Transverse colon (tissue), 4 donors: Measurements from ENCODE around the gene ME1. TPM values are rescaled to one million over a fixed set of nuclear protein-coding genes. Genes with fewer than 3 reads are reported as not detected.

ENCODE experiments used
- DNase-seq: peaks from one replicate; pipeline ENCODE4 v3.0.0-alpha.2; 2019
- H3K27ac ChIP-seq, 4 donors: fragments of 200-600 bp; sonication (generic); 2 replicates each; pipeline ENCODE4 v1.5.1; 2016 to 2018; ENCODE audit warnings: inconsistent platforms in 4 of 4
- H3K27me3 ChIP-seq: fragments of 200-600 bp; sonication (generic); 2 replicates; pipeline ENCODE4 v1.5.1; 2017; ENCODE audit warnings: inconsistent platforms
- H3K36me3 ChIP-seq, 4 donors: fragments of 200-600 bp; sonication (generic); 2 replicates each; pipeline ENCODE4 v1.5.1; 2017 to 2019; ENCODE audit warnings: inconsistent platforms in 4 of 4
- H3K4me1 ChIP-seq, 4 donors: fragments of 200-600 bp; sonication (generic); 2 replicates each; pipeline ENCODE4 v1.5.1; 2017 to 2020; ENCODE audit warnings: inconsistent platforms in 4 of 4
- H3K4me3 ChIP-seq, 4 donors: fragments of 200-600 bp; sonication (generic); 1 replicate in 1 of 4; 2 replicates in 3 of 4; pipeline versions ENCODE4 v1.5.1 to v1.6.1; 2017 to 2019; ENCODE audit warnings: inconsistent platforms in 4 of 4
- H3K9me3 ChIP-seq, 2 donors: fragments of 200-600 bp; sonication (generic); 2 replicates each; pipeline ENCODE4 v1.5.1; 2017 to 2019; ENCODE audit warnings: inconsistent platforms in 2 of 2
- EP300 ChIP-seq: sonication (generic); formaldehyde crosslinking; IDR thresholded peaks from one replicate; pipeline ENCODE4 v1.6.1; 2017; ENCODE audit warnings: antibody characterized with exemption, low read depth
- POLR2A ChIP-seq: fragments of 450-650 bp; IDR thresholded peaks from one replicate; pipeline ENCODE4 v1.6.1; 2016; ENCODE audit warnings: antibody characterized with exemption, mild to moderate bottlenecking, moderate library complexity
- POLR2AphosphoS5 ChIP-seq, 3 donors: sonication (generic); formaldehyde crosslinking; IDR thresholded peaks; one replicate each; pipeline ENCODE4 v1.6.1; 2016; ENCODE audit warnings: antibody characterized with exemption in 3 of 3
- WGBS, 2 donors: methylation state at CpG; one replicate each; pipeline ENCODE4 v1.1.5; 2018; ENCODE audit warnings: low coverage in 1 of 2; 5-methylcytosine and 5-hydroxymethylcytosine counted together
- in situ Hi-C, 4 donors: fragments of 200-750 bp; cut with MboI; loops; one replicate each; pipeline versions ENCODE4 v1.15.0 to v1.15.1; 2017; ENCODE audit warnings: low sequenced_read_pairs in 3 of 4, low pct_ligation_motif_present in 1 of 4, low pct_unique_long_range_greater_than_20kb in 1 of 4
- intact Hi-C: fragments of 100-400 bp; cut with DNase I; formaldehyde crosslinking; loops from one replicate; pipeline ENCODE4 v1.15.1; 2023; ENCODE audit warnings: low total_unique reads
- total RNA-seq, 4 donors: library from RNA; depleted of rRNA; stranded (reverse); fragments of >200 nt; gene quantifications; one replicate each; pipeline ENCODE4 v1.1.0, GENCODE V29; 2016
- TF ChIP-seq, protein P1 (sequence below), 5 experiments: fragments of 200-600 bp in 3 of 5; fragments of 450-650 bp in 2 of 5; sonication (generic) in 3 of 5; IDR thresholded peaks; 1 replicate in 2 of 5; 2 replicates in 3 of 5; pipeline ENCODE4 v1.5.1; 2016 to 2017; ENCODE audit warnings: antibody characterized with exemption in 5 of 5, inconsistent platforms in 3 of 5, mild to moderate bottlenecking in 2 of 5, moderate library complexity in 1 of 5

ME1 gene
- total RNA-seq, 4 donors from 2014 or later, result 1.9 to 36.6 (median 6.0) TPM

DNA sequence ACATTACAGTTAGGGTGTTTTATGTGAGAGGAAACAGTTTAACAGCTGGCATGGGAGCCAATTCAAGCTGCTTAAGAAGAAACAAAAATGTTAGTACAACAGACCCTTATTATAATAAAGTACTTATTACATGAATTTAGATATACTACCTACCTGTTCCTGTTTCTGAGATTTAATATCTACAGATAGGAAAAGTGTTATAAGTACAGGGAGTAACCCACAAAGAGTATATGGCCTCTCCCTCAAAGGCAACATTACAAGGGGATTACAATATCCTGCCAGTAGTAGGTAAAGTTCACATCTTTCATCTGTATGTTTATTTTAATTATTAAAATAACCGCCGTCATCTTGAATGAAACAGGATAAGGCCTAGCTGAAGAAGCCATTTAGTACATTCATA lies 1.8 kb upstream of the ME1 start:
- Histone ChIP-seq H3K27me3 (no peaks in the 10 kb centered on the region), H3K4me3 (no peak overlapping the region), H3K36me3 (no peaks in the 10 kb centered on the region), H3K27ac (peak overlapping the region; percentile 13 to 84 (median 81)), H3K4me1 (peaks cover 6 to 43% (median 15%) of the 10 kb centered on the region in 4 donors), H3K9me3 (no peaks in the 10 kb centered on the region)
- in situ Hi-C loops, result no loop called here
- intact Hi-C loops, result no loop called here
- no peak for TF ChIP-seq EP300
- TF ChIP-seq, protein P1, sequence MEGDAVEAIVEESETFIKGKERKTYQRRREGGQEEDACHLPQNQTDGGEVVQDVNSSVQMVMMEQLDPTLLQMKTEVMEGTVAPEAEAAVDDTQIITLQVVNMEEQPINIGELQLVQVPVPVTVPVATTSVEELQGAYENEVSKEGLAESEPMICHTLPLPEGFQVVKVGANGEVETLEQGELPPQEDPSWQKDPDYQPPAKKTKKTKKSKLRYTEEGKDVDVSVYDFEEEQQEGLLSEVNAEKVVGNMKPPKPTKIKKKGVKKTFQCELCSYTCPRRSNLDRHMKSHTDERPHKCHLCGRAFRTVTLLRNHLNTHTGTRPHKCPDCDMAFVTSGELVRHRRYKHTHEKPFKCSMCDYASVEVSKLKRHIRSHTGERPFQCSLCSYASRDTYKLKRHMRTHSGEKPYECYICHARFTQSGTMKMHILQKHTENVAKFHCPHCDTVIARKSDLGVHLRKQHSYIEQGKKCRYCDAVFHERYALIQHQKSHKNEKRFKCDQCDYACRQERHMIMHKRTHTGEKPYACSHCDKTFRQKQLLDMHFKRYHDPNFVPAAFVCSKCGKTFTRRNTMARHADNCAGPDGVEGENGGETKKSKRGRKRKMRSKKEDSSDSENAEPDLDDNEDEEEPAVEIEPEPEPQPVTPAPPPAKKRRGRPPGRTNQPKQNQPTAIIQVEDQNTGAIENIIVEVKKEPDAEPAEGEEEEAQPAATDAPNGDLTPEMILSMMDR (IDR thresholded peaks at IDR 0.05), result no peak
- TF ChIP-seq POLR2AphosphoS5 (IDR thresholded peaks at IDR 0.05), result no peak
- no peak for TF ChIP-seq POLR2A
- no peak for DNase-seq
- WGBS, 2 donors, result 36 to 53% methylated on average over 2 of the region's 2 CpGs

DNA sequence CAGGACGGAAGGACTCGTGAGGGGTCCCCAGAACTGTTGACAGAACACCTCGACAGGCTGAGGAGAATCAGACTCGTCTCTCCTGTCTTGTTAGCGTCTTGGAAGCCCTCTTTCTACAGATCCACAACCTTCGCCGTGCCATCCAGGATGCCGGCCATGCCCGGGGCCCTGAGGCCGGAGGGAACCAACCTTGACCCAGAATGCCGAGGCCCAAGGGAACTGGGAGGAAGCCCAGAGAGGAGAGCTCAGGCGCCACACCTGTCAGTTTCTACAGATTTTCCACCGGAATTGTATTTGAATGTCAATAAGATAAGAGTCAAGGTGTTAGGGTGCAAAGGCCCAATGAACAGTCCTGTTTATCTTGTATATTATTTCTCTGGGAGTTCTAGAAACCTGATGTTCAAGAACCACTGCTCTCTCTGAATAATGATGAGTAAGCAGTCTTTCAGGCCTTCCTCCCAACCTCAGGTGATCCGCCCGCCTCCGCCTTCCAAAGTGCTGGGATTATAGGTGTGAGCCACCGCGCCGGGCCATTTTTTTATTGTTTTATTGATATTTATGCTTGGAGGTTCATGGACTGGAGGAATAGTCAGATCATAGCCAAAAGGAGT lies 799 bp upstream of the ME1 start:
- peaks cover 6 to 43% (median 15%) of the 10 kb centered on the region in 4 donors for H3K4me1 ChIP-seq
- DNase-seq, result peak; percentile 85

DNA sequence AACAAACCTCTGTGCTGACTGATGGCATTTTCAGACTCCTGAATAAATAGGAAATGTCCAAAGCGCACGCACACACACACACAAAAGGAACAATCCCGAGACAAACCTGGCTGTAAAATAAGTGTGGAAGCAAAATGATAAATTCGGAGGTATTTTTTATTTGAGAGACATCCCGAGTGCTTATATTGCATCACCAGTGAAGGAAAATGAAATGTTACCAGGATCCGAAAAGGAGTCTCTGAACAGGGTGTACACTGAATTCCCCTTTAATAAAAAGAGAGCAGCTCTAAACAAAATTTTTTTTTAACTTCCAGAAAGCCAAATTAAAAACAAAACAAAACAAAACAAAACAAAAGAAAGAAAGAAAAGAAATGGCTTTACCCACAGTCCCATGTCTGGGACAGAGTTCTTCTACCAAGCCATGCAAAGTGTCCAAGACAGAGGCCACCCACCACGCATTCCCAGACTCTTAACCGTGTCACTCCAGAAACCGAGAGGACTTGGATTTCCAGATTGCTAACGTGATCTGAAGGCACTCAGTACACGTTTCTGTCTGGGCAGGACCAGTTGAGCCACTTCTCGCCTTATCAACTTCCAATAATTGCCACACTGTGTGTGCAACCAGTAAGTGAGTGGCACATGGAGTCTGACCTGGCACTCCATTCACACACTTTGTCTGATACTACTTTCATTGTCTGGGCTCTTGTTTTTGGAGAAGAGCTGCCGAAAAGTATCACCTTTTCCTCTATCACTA lies 817 bp downstream of the ME1 start:
- intact Hi-C loops (no loop called here), in situ Hi-C loops (no loop called here)
- Histone ChIP-seq H3K36me3 (peaks cover 0 to under 1% (median 0%) of the 10 kb centered on the region in 4 donors), H3K27me3 (no peaks in the 10 kb centered on the region), H3K9me3 (peaks cover 0 to 1% of the 10 kb centered on the region in 2 donors), H3K27ac (peak overlapping the region; percentile 62 to 84 (median 81)), H3K4me1 (peaks cover 6 to 43% (median 15%) of the 10 kb centered on the region in 4 donors), H3K4me3 (peak overlapping the region; percentile 45 to 66 (median 54))
- TF ChIP-seq EP300 (no peak), POLR2A (no peak), POLR2AphosphoS5 (IDR thresholded peaks at IDR 0.05) (no peak)
- TF ChIP-seq, protein P1 (IDR thresholded peaks at IDR 0.05), result no peak
- DNase-seq, result peak; percentile 15
- WGBS, 2 donors, result 62 to 71% methylated on average over 9 to 13 of the region's 13 CpGs

More for the DNA sequence above, 799 bp upstream of the ME1 start:
- peak overlapping the region; percentile 62 to 84 (median 81) for H3K27ac ChIP-seq
- H3K4me3 ChIP-seq, result peak overlapping the region; percentile 45 to 66 (median 54)
- no peaks in the 10 kb centered on the region for H3K36me3 ChIP-seq
- no peaks in the 10 kb centered on the region for H3K27me3 ChIP-seq
- in situ Hi-C loops, result no loop called here
- 60% methylated on average over 9 to 19 of the region's 19 CpGs for whole genome bisulfite sequencing, 2 donors
- H3K9me3 ChIP-seq, result no peaks in the 10 kb centered on the region
- TF ChIP-seq POLR2AphosphoS5 (IDR thresholded peaks at IDR 0.05), result peak in 1 of 3 donors; percentile 15
- TF ChIP-seq POLR2A, result no peak
- intact Hi-C loops, result no loop called here

DNA sequence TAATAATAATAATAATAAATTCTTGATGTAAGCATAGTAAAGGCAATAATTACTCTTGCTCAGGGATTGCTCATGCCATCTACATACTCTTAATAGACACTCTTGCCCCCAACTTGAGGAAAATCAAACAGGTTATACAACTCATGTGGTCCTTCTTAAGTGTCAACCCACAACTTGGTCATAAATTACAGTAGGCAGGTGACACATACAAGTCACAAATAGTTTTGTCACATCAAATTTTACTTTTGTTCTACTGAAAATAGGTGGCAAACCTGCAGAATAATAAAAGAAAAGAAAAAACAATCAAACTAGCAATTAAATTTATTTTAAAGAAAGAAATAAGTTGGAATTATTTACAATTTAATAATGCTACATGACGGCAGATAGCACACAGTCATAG lies 1.6 kb downstream of the ME1 start:
- Histone ChIP-seq H3K27ac (no peak overlapping the region), H3K4me3 (no peak overlapping the region), H3K36me3 (peaks cover 0 to 5% (median 0%) of the 10 kb centered on the region in 4 donors), H3K9me3 (peaks cover 0 to 9% of the 10 kb centered on the region in 2 donors), H3K27me3 (no peaks in the 10 kb centered on the region), H3K4me1 (peaks cover 6 to 38% (median 15%) of the 10 kb centered on the region in 4 donors)
- no peak for TF ChIP-seq POLR2AphosphoS5 (IDR thresholded peaks at IDR 0.05)
- no peak for TF ChIP-seq POLR2A
- TF ChIP-seq EP300, result no peak
- TF ChIP-seq, protein P1 (IDR thresholded peaks at IDR 0.05), result no peak
- in situ Hi-C loops, result no loop called here
- WGBS, 2 donors, result 80 to 100% methylated on average over 1 of the region's 1 CpG
- DNase-seq, result no peak
- intact Hi-C loops, result no loop called here
